Measurements from ENCODE around the gene BAHCC1.

The BAHCC1 gene

DNA sequence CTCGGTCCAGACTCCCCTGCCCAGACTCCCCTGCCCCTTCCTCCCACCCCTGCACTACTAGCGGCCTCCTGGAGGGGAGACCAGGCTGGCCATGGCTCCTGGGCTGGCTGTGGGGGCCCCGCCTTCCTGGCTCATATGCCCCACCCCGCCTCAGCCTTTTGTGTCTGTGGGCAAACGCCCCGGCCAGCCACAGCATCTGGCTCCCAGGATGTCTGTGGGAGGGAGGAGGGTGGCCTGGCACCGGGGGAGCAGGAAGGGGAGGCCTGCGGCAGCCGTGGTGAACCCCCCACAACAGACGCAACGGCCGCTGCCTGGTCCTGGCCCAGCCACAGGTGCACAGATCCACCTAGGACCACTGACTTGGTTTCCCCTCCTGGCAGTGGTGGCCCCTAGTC is 32.9 kb downstream of the BAHCC1 start:
- DNase-seq = no peak

DNA sequence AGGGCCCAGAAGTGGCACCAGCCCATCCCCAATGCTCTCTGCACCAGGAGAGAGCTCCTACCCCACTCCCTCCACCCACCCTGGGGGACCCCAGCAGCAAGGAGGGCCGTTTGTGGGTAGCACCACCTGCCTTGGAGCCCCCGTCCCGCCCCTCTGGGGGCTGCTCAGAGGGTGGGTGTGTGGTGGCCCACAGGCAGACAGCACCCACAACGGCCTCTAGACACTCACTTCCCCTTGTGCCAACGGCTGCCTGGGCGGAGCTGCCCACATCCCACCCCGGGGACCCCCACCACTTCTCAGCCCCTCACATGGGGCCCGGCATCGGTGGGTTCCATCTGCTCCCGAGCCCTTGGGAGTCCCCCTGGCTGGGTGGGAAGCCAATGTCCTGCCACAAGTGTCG is 33.3 kb downstream of the BAHCC1 start:
- DNase-seq = no peak

DNA sequence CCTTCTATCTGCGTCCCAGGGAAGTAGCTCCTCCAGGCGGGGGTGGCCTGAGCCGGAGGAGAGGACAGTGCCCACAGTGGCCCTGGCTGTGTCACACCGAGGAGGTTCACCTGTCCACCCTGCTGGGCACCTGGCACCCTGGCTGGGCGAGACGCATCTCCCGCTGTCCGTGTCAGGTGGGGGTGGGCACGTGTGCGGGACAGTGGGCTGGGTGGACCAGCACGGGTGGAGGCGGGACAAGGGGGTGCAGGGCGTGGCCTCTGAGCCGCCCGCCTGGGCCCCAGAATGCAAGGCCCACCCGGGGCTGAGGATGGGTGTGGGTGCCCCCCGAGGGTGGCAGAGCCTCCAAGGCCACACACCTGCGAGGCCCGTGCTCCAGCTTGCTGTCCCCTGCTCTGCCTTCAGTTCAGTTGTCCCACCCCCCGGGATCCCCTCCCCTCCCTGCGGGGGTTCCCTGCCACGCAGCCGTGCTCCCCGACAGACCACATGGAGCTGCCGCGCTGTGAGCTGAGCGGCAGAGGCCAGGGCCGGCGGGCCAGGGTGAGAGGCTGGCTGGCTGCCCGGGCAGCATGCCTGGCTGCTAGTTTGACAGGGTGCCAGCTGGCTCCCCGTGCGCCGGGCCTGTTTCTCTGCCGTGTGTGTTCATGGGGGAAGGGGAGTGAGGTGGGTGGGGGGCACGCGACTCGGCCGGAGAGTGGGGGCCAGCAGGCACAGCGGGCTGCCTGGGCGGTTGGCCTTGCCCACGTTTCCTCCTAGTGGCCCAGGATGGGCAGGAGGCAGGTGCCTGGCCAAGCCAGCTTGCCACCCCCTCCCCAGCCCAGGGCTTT is 33.9 kb downstream of the BAHCC1 start:
- peak; percentile 73 for DNase-seq

DNA sequence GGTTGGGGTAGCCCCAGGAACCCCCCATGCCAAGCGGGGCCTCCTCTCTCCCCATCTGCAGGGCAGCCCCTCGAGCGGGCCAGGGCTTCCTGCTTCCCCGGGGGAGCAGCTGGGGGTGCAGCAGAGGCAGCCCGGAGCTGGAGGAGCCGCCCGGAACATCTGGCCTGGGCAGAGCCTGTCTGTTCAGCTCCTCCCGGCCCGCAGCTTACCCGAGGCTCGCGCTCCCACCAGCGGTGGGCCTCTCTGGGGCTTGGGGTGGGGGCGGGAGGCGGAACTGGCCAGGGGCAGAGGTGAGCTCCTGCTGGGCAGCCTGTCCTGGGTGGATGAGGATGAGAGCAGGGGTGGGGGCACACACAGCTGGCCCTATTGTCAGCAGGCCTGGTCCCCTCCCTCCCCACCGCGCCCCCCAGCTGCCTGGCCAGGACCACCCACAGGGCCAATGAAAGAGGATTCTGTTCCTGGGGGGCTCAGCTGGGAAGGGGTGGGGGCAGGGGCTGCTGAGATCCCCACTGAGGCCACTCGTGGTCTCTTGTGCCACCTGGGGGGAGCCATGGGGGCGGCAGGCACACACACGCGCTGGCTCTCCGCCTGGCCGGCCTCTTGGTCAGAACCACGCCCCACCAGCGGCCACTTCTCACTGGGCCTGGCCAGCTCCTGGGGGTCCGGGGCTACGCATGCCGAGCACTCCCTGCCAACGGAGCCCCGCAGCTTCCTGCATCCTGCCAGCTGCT is 34.7 kb downstream of the BAHCC1 start:
- DNase-seq = peak; percentile 41

DNA sequence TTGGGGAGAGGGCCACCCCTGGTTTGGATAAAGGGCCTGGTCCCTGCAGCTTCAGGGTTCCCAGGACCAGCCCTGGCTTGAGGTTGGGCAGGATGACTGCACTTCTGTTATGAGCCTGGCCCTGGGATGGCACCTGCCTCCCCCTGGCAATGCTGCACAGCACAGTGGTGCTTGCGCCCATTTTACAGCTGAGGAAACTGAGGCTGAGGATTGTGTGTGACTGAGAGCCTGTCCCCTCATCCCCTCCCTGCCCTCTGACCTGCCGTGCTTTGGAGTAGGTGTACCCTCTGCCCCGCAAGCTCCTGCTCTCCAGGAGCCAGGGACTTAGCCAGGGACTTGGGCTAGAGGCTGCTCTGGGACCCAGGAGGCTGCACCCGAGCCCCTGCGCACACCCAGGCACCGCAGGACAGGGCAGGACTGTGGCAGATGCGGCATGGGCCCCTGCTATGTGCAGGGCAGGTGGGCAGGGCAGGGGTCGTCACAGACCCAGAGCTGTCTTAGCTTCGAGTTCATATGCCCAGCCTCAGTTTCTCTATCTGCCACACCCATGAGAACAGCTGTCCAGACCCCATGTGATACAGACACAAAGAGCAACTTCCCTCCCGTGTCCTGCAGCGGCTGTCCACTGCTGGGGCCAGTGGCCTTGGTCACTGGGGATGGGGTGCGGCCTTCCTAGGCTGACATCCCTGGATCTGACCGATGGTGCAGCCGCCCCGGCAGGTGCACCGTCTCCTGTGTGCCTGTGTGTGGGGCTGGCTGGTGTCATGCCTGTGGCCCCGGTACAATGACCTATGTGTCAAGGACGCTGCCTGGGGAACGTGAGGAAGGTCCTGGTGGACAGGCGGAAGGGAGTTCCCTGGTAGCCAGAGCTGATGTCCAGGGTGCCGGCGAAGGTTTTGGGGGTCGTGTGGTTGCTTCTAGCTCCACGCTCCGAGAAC is 36.6 kb downstream of the BAHCC1 start:
- DNase-seq = no peak

DNA sequence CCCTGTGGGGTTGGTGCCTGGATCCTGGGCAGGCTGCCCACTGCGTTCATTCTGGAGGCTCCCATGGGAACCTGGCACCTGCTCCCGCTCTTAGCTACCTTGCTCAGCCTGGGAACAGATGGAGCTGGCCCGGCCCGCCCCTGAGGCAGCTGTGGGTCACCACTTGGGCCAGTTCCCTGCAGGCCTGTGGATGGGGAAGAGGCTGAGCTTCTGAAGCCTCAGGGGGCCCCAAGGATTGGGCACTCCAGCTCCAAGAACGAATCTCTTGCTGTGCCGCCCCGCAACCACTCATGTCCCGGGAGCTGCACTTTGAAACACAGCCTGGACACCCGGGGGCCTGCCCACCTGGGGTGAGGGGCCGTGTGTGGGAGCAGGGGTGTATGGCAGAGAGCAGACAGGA is 37.7 kb downstream of the BAHCC1 start:
- DNase-seq = peak; percentile 80

DNA sequence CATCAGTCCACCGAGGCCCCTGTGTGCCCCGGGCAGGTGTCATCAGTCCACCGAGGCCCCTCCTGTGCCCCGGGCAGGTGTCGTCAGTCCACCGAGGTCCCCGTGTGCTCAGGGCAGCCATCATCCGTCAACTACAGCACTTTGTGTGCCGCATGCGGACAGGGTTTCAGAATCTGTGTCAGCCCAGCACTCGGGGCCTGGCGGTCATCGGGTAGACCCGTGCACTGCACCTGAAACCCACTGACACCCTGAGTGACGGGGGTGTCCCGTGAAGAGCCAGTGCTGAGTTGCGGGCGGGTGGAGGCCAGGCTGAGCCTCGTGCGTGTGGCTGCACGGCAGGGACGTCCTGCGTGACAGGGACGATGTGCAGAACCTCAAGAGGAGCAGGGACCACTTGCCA is 38.4 kb downstream of the BAHCC1 start:
- no peak for DNase-seq

DNA sequence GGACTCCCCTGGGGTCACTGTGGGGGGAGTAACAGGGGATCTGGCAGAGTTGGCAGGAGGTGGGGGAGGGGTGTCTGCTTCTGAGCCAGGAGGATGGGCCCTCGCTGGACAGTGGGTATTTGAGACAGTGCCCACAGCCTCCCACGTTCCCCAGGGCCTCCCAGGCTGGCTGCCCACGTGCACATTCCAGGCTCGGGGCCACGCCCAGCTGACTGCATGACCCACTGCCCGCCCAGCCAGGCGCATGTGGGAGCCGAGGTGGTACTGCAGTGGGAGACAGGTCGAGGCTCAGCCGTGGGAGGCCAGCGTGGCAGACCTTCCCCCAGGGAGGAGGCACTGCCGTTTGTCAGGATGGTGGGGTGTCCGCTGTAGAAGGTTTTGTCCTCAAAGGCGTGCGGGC is 38.8 kb downstream of the BAHCC1 start:
- peak; percentile 76 for DNase-seq

DNA sequence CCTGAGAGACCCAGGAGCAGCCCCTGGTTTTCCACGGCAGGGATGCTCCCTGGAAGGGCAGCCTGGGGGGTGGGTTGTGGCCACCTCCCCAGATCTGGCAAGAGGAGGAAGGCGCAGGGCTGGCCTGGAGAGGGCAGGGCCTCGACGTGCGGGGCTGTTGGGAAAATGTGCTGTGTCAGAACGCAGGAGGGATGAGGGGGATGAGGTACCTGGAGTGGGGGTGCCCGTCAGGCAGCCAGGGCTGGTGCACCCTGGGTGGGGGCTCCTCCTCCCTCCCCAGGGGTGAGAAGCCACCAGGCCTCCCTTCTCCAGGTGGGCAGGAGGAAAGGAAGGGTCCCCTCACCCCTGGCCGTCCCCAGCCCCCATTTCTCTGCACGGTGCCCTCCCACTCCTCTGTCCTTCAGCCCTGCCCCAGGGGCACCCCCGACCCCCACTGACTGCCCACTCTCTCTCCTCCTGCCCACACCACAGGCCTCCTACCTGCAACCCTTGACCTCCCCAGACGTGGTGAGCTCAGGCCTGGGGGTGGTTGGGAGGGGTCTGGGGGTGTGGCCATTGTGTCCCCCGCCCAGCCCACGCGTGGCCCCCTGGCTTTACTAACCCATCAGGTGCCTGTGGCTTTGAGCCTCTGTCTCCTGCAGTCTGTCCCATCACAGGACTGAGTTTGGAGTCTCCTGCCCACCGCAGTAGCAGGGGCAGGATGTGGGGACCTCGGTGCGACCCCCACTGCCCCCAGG is 39.6 kb downstream of the BAHCC1 start:
- no peak for DNase-seq

DNA sequence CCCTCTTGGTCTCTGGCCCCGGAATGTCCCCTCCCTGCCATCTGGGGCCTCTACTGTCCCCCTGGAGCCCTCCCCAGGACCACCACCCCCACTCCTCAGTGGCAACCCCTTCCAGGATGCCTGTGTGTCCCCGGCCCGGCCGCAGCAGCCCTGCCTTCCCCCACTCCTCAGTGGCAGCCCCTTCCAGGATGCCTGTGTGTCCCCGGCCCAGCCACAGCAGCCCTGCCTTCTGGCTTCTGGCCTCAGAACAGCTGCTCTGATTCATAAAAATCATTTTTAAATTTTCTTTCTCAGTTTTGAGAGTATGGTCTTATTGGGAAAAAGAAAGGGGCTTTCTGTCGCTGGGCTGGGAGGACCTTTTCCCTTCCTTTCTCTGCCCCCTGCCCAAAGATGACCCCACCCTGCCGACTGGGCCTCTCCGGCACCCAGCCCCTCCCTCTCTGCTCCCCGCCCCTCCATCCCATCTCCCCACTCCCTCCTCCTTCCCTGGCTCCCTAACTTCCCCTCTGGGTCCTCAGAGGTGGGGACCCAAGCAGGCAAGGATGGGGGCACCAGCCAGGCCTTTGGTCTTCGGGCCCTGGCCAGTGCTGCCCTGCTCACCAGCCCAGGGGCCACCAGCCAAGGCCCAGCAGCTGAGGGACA is 40.5 kb downstream of the BAHCC1 start:
- no peak for DNase-seq

DNA sequence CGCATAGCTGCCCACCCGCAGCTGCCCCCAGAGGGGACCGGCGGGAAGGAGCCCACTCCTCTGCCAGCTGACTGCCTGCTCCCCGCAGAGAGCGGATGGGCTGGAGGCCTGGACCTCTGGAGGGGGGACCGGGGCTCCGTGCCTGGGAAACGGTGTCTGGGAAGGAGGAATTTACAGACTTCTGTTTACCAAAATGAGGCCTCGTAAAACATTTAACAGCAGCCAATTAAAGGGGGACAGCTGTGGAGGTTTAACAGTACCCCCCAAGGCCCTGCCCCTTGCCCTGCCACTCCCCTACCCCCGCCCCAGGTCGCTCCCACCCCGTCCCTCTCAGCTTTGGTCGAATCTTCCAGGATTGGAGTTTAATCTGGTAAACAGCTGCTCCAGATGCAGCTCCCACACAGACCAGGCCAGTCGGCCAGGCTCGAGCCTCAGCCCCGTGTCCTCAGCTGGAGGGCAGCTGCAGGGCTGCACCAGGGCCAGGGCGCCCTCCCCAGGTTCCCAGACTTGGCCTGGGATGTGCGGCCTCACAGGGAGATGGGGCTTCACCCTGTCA is 41.1 kb downstream of the BAHCC1 start:
- DNase-seq = no peak

DNA sequence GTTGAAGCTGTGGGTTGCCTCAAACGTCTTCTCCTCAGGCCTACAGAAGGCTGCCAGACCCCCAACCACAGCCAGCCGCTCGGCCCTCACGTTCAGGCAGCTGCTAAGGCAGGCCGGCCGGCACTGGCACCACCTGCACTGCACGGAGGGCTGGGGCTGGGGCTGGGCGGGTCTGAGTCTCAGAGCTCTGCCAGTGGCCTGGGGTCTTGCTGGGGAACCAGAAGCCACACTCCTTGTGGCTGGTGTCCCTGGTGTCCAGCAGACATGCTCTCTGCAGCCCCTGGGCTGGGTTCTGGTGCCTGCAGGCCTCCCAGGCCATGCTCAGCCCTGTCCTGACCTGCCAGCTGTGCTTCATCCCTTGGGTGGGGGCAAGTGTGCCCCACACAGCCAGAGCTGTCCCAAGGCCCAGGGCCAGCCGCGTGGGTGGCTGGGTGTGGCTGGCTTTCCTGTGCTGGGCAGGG is 42.0 kb downstream of the BAHCC1 start:
- DNase-seq = no peak

DNA sequence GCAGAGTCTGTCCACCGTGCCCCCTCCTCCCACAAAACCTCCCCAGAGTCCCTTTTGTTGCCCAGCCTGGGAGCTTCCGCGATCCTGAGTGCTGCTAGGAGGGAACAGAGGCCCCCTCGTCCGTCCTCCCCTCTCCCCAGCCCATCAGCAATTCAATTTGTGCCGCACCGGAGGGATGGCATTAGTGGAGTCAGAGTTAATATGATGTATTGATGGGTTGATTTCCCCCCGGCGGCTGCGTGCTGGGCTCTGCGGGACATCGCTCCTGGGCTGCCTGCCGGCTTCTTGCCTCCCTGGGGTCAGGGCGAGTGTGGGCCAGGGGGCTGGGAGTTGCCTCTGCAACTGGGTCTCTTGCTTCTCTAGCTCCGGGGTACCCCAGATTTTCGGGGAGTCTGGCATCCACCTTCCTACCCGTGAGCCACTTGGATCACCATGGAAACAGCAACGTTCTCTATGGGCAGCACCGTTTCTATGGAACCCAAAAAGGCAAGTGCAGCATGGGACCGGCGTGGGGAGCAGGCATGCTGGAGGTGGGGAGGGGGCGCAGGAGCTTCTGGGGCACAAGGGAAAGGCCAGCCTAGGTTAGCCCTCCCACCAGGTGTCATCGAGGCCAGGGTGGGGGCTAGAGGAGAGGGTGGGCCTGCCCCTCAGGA is 42.9 kb downstream of the BAHCC1 start:
- no peak for DNase-seq

DNA sequence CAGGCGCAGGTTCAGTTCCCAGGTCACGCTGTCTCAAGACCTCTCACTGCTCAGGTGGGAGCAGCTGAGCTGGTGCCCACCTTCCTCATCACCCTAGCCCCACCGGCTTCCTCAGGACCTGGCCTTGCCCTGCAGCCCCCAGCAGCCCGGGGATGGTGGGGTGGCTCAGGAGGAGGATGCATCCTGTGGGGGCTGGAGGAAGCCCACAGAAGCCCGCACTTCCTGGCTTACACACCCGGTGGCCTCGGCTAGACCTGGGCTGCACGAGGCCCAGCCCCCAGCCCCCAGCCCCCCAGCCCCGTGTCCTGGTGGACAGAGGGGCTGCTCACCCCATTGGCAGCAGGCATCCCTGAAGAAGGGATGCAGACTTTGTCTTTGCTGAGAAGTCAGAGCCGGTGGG is 43.4 kb downstream of the BAHCC1 start:
- no peak for DNase-seq

DNA sequence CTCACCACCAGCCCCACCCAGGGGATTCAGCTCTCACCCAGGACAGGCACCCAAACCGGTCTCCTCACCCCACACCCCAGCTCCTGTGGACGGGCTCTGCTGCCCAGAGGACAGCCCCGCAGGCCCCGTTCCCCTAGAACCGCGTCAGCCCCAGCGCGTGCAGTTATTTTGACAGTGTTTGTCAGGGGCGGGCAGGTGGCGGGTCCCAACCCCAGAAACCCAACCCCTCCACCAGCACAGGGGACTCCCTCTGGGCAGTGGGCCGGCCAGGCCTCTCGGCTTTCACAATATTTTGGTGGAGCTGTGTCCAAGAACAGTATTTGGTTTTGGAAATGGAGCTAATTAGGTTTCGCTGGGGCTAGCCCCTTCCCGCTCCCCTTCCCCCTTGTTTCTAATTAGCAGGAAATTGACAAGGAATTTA is 44.8 kb downstream of the BAHCC1 start:
- DNase-seq = no peak

DNA sequence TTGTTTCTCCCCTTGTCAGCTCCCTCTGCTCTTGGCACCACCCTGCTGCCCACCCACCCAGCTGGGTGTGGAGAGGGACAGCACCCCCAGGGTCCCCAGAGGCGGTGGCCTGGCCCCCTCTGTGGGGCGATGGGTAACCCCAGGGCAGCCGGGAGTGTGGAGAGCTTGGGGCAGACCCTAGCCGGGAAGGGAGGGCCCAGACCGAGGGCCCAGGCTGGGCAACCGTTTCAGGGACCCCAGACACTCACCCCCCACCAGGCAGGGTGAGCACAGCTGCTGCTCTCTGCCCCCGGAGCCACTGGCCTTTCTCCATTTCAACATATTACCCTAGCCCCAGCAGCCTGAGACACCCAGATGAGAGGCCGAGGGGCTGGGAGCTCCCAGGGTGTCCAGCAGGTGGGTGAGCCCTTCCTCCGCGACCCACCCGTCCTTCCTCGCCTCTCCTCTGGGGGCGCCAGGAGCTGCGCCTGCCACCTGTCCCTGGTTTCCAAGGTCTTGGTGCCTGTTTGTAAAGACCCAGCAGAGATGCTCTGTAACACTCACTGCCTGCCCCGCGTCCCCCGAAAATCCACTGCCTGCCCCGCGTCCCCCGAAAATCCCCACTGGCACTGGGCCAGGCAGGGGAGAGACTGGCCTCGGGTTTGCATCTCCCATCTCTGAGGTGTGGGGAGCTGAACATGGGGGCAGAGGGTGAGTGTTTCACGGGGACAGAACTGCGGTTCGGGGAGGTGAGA is 45.4 kb downstream of the BAHCC1 start:
- no peak for DNase-seq

DNA sequence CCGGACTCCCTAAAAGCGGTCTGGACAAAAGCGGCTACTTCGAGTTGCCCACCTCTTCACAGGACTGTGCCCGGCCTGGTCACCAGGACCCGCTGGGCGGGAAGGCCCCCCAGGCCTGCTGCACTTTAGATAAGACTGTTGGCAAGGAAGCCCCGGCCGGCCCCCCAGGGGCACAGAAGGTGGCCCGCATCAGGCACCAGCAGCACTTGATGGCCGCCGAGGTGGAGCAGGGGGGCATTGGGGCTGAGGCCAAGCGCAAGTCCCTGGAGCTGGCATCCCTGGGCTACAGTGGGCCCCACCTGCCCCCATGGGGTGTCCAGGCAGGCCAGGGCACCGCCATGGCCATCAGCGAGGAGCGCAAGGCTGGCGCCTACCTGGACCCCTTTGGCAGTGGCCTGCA is 47.5 kb downstream of the BAHCC1 start:
- DNase-seq = no peak

DNA sequence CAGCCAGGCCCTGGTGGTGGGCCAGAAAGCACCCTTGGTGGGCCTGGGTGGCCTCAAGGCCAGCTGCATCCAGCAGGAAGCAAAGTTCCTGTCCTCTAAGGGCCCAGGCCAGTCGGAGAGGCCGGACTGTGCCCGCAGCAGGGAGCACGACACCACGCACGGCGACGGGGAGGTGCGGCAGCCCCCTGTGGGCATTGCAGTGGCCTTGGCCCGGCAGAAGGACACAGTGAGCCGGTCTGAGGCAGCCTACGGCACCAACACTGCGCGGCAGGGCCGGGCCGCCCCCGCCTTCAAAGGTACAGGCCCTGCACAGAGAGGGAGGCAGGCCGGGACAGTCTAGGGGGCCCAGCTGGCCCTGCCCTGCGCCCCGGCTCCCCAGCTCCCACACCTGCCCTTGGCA is 48.0 kb downstream of the BAHCC1 start:
- no peak for DNase-seq

DNA sequence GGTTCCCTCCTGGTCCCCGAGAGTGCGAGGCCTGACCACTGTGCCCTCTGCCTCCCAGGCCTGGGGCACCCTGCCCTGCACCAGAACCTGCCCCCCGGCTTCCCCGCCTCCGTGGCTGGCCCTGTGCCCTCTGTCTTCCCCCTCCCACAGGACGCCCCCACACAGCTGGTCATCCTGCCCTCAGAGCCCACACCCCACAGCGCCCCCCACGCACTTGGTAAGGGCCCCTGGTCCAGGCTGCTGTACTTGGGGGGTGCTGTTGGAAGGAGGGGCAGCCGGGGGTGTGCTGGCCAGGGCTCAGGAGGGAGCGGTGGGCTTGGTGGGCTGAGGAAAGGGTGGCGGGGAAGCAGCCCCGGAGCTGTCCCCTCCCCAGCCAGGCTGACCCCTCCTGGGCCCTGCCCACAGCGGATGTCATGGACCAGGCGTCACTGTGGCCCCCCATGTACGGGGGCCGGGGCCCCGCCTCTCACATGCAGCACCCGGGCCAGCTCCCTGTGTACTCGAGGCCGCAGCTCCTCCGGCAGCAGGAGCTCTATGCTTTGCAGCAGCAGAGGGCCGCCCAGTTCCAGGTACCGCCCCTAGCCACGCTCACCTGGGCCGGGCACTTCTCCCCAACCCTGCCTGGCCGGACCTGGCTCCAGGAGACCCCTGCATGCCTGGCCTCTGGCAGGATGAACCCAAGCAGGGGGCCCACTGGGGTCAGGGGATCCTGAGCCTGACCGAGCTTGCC is 49.5 kb downstream of the BAHCC1 start:
- no peak for DNase-seq
